Panc1 (cell line): ENCODE data around the gene ITGA2B.
A peak's percentile ranks its signal among the peaks of the same experiment; 100 is the strongest.

Source experiments
- POLR2AphosphoS5 ChIP-seq: IDR thresholded peaks from 2 replicates; pipeline ENCODE4 v1.6.1; 2012; ENCODE audit warnings: mild to moderate bottlenecking, low read depth, low read length, moderate library complexity
- TF ChIP-seq, protein P1 (sequence below): fragments of 450-650 bp; IDR thresholded peaks from 2 replicates; pipeline ENCODE4 v1.5.1; 2017; ENCODE audit warnings: mild to moderate bottlenecking
- TF ChIP-seq, protein P2 (sequence below), 2 experiments: IDR thresholded peaks; 2 replicates each; pipeline ENCODE4 v1.6.1; 2011 to 2012; ENCODE audit warnings: low read depth in 2 of 2, control low read depth in 1 of 2, low read length in 1 of 2, mild to moderate bottlenecking in 1 of 2, moderate library complexity in 1 of 2; ENCODE audit not compliant: insufficient read depth in 1 of 2

DNA sequence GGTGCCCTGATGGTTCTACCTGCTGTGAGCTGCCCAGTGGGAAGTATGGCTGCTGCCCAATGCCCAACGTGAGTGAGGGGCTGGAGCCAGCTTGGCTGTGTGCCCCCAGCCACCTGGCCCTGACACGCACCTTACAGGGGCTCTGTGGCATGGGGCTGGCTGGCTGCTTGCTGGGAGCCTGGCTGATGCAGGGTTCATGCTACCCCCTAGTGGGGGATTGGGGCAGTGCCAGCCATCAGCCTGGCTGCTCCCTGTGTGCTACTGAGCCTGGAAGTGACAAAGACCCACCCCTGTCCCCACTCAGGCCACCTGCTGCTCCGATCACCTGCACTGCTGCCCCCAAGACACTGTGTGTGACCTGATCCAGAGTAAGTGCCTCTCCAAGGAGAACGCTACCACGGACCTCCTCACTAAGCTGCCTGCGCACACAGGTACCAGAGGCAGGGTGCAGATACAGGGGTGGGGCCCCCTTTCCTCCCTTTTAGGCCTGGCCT, 38.7 kb downstream of the ITGA2B start:
- TF ChIP-seq, protein P1, sequence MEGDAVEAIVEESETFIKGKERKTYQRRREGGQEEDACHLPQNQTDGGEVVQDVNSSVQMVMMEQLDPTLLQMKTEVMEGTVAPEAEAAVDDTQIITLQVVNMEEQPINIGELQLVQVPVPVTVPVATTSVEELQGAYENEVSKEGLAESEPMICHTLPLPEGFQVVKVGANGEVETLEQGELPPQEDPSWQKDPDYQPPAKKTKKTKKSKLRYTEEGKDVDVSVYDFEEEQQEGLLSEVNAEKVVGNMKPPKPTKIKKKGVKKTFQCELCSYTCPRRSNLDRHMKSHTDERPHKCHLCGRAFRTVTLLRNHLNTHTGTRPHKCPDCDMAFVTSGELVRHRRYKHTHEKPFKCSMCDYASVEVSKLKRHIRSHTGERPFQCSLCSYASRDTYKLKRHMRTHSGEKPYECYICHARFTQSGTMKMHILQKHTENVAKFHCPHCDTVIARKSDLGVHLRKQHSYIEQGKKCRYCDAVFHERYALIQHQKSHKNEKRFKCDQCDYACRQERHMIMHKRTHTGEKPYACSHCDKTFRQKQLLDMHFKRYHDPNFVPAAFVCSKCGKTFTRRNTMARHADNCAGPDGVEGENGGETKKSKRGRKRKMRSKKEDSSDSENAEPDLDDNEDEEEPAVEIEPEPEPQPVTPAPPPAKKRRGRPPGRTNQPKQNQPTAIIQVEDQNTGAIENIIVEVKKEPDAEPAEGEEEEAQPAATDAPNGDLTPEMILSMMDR: peak; percentile 87
- no peak for TF ChIP-seq POLR2AphosphoS5
- TF ChIP-seq, protein P2, sequence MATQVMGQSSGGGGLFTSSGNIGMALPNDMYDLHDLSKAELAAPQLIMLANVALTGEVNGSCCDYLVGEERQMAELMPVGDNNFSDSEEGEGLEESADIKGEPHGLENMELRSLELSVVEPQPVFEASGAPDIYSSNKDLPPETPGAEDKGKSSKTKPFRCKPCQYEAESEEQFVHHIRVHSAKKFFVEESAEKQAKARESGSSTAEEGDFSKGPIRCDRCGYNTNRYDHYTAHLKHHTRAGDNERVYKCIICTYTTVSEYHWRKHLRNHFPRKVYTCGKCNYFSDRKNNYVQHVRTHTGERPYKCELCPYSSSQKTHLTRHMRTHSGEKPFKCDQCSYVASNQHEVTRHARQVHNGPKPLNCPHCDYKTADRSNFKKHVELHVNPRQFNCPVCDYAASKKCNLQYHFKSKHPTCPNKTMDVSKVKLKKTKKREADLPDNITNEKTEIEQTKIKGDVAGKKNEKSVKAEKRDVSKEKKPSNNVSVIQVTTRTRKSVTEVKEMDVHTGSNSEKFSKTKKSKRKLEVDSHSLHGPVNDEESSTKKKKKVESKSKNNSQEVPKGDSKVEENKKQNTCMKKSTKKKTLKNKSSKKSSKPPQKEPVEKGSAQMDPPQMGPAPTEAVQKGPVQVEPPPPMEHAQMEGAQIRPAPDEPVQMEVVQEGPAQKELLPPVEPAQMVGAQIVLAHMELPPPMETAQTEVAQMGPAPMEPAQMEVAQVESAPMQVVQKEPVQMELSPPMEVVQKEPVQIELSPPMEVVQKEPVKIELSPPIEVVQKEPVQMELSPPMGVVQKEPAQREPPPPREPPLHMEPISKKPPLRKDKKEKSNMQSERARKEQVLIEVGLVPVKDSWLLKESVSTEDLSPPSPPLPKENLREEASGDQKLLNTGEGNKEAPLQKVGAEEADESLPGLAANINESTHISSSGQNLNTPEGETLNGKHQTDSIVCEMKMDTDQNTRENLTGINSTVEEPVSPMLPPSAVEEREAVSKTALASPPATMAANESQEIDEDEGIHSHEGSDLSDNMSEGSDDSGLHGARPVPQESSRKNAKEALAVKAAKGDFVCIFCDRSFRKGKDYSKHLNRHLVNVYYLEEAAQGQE (IDR thresholded peaks at IDR 0.05; ENCODE audit: insufficient read depth in 1 of 2, low read depth in 2 of 2, low read length in 1 of 2): no peak
